HG03565 (cell line): ENCODE results near the gene HELZ2.

Experiments
- ATAC-seq: cut with Tn5 transposase; IDR thresholded peaks from one replicate; pipeline ENCODE4 v1.9.1; 2021; ENCODE audit warnings: mild to moderate bottlenecking, moderate library complexity; ENCODE audit not compliant: unreplicated experiment

Gene HELZ2

GRCh38 chr20:63540417-63541186, 33.4 kb downstream of the HELZ2 start:
- ATAC-seq, result no peak

GRCh38 chr20:63539441-63540370, 34.3 kb downstream of the HELZ2 start:
- no peak for ATAC-seq

DNA sequence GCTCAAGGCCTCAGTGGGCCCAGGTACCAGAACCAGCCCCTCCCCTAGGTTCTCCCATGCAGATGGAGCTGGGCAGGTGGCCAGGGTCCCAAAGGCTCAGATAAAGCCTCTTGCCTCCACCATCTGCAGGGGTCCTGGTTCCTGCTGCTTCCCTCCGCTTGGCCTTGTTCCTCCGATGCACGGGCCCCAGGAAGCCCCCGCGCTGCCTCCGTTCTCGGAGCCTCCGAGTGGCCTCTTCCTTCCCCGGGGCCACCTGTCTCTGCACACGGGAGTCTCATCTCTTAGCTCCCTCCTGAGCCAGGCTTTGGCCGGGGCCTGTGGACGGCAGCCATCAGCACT, 35.0 kb downstream of the HELZ2 start:
- no peak for ATAC-seq

DNA sequence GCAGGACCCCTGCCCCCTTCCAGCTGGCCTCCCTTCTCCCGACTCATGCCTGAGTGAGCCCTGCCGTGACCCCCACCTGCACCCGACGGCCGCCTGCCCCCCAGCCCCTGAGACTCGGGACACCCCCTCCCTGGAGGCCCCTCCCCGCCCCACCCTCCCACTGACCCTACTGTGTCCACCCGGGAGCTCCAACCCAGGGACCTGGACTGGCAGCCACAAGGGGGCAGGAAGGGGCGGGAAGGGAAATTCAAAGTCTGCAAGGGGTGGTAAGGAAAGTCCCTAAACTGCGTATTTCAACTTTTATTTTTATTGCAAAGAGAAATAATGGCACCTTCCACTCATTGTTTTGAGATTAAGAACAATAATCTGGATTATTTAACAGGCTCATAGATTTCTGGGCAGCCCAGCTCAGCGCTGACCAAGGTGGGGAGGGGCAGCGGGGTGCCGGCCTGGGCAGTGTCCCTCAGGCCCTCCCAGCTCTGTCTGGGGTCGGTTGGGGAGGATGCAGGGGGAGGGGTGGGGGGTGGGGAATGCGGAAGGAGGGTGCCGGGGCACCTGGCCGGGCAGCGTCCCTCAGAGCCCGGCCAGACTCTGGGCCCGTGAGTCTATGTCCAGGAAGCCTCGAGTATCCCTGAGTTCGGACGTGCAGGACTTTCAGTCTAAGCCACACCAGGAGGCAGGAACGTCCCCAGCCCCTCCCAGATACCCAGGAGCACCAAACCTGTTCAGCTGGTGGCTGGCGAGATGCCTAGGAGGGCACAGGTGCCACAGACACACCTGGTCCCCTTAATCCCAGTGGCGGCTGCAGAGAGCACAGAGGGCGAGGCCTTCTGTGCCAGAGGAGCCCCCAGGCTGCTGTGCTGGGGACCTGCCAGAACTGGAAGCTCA, 35.6 kb downstream of the HELZ2 start:
- no peak for ATAC-seq

DNA sequence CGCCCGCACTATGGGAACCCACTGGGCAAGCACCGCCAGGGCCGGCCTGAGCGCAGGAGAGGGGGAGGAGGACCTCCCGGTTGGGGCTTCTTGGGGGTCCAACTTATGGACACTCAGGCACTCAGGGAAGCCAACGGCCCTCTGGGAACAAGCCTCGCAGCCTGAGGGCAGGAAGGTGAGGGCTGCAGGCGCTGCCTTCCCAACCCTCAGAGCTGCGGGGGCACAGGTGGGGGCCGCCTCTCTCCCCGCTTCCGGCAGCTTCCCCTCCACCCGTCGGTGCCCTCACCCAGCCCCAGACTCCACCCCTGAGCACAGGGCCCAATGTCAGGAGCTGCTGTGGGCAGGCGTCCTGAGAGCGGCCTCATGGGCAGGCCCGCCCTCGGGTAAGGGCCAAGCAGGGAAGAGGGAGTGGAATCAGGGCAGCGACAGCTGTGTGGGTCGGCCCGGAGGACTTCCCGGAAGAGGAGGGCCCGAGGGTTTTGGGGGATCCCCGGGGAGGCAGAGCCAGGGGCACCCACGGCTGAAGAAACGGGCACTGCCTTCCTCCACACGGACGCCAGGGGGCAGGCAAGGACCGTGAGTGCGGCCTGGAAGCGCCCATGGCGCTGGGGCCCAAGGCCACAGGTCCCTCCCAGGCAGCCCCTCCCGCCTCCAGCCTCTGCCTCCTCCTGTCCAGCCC, 36.4 kb downstream of the HELZ2 start:
- peak; percentile 72 for ATAC-seq

GRCh38 chr20:63536997-63537524, 37.0 kb downstream of the HELZ2 start, which contains the start of gene PTK6:
Gene PTK6, minus strand, starts transcription at chr20:63537376. Its CDS starts 62 bp downstream, at chr20:63537314.
- ATAC-seq, result no peak

DNA sequence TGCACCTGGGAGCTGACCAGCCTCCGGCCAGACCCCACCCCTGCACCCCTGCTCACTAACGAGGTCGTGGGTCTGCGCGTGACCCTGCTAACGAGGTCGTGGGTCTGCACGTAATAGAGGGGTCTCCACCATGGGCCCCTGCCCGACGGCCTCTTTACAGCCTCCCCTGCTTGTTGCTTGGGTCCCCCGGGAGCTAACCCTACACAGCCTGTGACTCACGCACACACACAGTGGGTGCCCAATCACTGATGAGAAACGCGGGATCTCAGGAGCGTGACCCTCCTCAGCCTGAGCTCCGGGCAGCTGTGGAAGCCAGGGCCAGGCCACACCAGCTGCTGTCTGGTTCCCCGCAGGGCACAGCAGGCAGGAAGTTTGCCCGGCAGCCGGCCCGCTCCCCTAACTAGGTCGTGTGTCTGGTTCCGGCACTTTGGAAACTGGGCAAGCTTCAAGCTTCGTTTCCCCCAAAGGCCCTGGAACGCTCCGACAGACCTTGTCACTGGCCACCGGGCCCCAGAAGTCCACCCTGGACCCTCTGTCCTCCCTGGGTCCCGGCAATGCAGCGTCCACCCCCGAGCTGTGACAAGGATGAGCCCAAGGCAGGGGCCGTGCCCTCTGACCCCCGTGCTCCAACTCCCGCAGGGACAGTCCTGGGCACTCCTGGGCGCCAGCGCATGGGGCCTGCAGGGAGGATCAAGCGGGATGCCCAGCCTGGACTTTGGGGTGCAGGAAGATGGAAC, 37.6 kb downstream of the HELZ2 start:
- no peak for ATAC-seq

GRCh38 chr20:63534831-63535651, 39.0 kb downstream of the HELZ2 start:
- ATAC-seq, result no peak

- ATAC-seq, result no peak
Measured at GRCh38 chr20:63534427-63534830, 39.6 kb downstream of the HELZ2 start.

DNA sequence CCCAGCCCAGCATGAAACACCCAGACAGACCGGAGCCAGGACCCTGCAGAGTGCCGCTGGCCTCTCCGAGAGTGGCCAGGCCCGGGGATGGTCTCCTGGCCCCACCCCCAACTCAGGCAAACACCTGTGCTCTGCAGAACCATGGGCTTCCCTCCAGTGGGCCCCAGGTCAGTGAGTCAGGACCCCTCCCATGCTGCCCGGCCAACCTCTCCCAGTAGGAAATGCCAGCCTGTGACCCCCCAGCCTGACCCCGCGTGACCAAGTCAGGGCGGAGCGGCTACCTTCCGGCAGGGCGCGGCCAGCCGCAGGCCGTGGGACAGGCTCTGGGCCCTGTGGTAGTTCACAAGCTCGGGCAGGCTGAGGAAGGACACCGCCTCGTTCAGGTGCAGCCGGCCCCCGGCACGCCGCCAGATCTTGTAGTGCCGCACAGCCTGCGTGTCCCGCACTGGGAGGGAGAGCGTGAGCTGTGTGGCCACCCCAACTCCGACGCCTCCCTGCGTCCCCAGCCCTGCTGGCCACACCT, 40.1 kb downstream of the HELZ2 start:
- ATAC-seq, result no peak

- no peak for ATAC-seq
Measured at GRCh38 chr20:63533388-63533787, 40.7 kb downstream of the HELZ2 start.

DNA sequence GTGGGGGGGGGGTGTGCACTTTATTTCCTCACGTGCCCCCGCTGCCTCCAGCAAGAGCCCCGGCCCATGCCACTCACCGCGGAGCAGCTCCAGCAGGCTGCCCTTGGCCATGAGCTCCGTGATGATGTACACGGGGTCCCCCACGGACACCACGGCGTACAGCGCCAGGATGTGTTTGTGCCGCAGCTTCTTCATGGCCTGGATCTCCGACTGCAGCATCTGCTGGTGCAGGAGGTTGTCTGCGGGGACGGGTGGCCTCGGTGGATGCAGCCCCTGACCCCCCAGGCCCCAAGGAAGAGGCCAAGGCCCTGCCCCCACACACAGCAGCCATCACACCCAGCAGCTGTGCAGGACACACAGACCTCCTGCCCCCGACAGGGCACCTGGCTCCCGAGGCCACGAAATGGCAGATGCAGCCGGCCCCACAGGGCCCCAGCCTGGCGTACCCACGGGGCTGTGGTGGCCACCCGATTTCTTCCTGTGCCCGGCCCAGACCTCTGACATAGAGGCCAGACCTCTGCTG, 41.5 kb downstream of the HELZ2 start:
- ATAC-seq, result no peak

- no peak for ATAC-seq
Measured at GRCh38 chr20:63531686-63532448, 42.2 kb downstream of the HELZ2 start.

DNA sequence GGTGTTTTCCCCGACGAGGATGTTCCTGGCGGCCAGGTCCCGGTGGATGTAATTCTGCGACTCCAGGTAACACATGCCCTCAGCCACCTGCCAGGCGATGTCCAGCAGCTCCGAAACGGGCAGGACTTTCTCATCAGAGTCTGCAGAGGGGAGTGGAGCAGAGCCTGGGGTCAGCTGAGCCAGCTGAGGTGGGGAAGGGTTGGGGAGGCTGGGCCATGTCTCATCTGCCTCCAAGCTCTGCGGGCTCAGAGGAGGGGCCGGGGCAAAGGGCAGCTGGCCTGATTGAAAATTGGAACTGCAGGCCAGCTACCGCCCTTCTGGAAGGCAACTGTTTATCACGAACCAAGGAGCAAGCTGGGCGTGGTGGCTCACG, 43.3 kb downstream of the HELZ2 start:
- ATAC-seq, result no peak

- ATAC-seq, result no peak
Measured at GRCh38 chr20:63529861-63530787, 43.9 kb downstream of the HELZ2 start.

- ATAC-seq, result no peak
Measured at GRCh38 chr20:63529180-63529860, 44.7 kb downstream of the HELZ2 start.
